Endometrium (tissue), 2 donors: Measurements from ENCODE around the gene SMAD5.
A peak's percentile ranks its signal among the peaks of the same experiment; 100 is the strongest.

ENCODE experiments used
- FAIRE-seq: peaks from 2 replicates; lab custom pipeline; 2012; peaks lifted over from hg19 to GRCh38; lab: Jason Lieb, UNC
- donor health status: control.
- donor health status: control.

SMAD5 gene

DNA sequence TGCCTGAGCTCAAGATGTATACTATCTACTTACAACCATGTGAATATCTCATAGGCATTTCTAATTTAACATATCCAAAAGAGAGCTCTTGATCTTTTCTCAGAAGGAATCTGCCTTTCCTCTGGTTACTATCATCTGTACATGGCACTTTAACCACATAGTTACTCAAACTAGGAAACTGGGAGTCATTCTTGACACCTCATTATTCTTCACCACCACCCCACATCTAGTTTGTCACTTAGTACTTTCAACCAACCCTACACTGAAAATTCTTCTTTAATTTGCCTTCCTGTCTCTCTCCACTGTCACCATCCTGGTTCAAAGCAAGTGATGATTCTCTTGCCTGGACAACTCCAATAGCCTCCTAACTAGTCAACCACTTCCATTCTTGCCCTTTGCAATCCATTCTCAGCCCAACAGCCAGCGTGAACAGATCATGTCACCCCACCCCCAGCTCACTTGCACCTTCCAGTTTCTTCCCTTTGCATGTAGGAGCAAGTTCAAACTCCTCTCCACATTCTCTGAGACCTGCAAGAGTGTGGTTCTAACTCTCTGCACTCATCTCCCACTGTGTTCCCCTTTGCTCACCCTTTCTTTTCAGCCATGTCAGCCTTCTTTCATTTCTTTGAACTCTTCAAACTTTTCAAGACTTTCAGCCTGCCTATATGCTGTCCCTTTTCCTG is 17.3 kb upstream of the SMAD5 start:
- no peak for FAIRE-seq

DNA sequence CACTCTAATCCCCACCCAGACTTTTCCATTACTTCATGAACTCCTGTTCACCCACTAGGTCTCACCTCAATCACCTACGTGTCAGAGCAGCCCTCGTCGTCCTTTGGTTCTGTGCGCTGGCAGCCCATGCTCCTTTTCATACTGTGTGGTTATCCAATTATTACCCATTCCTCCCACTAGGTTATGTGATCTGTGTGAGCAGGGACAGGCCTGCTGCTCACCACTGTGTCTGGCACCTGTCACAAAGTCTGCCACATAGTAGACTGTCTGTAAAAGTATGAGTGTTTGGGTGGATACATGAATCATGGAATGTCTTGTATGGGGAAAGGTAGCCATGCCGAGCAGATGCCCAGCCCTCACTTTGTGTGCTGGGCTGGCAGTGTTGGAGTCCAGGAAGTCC is 12.1 kb upstream of the SMAD5 start:
- FAIRE-seq, result no peak

DNA sequence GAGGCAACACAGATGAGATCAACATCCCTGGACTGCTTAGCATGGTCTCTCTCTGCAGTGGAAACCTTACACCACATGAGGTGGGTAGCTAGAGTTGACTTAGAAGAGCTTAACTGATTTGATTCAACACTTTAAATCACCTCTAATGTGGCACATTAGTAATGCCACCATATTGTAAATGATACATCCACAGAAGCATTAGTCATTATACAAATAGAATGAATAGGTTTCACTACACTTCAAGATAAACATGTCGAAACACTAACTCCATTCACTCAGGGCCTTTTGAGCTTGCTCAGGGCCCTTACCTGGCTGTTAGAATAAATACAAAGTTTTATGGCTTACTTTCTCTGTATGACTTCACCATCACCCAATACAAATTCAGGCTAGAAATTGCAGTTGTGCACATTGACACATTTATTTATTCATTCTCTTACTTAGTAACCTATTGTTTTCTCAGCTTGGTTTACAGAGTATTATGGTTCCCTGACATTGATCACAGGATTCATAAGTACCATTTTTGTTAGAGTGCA is 9.3 kb upstream of the SMAD5 start:
- no peak for FAIRE-seq

DNA sequence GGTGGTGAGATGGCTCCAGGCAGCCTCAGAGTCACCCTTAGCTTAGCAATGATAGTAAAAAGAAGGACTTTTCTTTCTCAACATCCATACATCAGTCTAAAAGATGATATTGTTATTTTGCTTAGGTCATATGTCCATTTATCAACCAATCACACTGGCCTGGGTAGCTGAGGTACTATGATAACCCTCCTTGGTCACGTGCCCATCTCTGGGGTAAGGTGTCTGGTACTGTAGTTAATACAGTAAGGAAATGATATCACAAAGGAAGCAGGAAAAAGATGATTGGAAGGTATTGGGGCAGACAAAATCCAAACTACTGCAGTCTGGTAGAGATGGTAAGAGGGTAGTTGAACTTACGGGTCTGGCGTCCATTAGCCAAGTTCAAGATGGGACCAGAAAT is 5.1 kb upstream of the SMAD5 start:
- FAIRE-seq, result no peak

DNA sequence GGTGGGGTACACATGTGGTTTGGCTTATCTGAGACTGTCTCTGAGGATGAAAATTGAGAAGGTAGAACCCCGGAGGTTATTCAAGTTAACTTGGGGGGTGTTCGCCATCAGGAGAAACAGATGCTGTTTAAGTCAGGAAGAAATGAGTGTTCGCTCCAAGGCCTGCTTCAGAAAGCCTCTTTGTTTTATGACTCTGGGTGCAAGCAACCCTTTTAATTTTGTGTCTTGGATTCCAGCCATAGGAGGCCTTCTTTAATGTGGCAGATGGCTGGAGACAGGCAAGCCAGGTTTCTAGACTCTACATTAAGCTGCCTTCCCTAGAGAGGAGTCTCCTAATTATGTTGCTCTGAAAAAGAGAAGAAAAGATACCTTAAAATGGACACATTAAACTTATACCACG is 4.2 kb upstream of the SMAD5 start:
- peak; percentile 15 for FAIRE-seq

DNA sequence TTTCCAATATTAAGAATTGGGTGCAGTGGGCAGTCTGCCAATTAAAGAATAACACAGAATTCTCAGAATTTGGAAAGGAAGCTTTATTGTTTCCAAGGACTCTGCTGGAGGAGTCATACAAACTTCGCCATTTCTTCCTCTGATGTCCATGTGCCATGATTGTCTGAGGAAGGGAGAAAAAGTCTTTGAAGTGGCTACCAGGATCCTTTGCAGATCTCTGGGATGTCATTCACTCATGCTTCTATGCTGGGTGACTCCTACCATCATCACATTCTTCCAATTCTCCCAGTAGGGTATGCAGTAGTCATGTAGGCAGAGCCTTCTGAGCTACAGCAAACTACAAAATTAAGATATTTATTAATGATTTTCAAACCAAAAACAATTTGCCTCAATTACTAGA is 3.2 kb upstream of the SMAD5 start:
- FAIRE-seq, result no peak

DNA sequence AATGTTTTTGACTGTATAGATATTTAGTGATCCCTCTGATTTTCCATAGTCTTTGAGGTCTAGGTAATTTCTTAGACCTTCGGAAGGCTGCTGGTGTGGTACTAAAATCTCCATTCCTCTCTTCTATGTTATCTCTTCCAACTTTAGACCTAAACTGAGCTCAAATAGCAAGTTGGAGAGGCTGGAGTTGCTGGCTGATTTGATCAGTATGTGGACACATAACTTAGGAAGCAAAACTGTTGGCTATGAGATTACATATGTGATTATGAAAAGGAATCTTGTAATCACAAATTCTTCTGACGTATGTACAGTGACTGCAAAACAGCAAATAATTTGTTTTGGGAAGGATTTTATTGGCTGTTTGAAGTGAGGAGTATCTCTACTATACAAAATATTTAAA is 2.1 kb upstream of the SMAD5 start:
- FAIRE-seq, result no peak

DNA sequence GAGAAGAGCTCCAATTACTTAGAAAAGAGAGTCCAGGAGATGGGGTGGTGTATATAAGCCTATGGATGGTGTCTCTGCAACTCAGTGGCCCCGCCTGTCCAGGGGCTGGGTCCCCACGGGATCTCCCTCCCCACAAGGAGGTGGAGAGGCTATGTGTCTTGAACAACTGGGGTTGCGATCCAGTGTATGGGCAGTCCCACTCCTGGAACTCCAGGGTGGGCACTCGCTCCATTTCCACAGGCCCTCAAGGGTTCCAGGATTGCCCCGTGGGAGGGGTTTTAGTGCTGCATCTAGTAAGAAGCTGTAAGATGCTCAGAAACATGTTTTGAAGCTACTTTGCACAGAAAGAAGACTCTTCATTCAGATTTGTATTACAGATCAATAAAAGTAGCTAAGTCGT is 558 bp upstream of the SMAD5 start:
- no peak for FAIRE-seq

DNA sequence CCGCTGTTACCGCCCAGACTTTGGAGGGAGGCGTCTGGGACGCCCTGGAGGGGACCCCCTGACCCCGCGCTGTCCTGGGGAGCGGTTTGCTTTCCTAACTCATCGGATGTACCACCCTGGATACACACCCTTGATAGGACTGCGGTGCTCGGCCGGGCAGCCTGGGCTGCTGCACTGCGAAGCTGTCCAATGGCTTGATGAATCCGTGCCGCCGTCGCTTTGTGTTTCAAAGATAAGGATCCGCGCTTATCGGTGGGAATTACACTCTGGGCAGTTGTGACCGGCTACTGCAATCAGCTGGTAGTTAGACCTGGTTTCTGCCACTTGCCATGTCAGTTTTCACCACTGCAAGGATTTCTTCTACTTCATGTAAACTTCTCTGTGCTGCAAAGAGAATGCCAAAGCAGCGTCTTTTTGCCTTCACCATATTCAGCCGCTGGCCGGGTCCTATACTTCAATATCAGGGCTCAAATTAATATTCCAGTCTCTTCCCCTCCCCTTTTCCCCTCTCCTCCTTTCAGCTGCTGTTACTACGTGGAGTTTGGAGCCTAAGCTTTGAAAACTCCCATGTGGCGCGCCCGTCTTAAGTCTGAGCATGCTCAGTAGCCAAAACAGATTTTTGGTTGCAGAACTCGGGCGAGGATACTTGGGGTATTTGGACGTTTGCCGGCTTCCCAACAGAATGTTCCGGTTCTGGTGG is 727 bp downstream of the SMAD5 start:
- no peak for FAIRE-seq

DNA sequence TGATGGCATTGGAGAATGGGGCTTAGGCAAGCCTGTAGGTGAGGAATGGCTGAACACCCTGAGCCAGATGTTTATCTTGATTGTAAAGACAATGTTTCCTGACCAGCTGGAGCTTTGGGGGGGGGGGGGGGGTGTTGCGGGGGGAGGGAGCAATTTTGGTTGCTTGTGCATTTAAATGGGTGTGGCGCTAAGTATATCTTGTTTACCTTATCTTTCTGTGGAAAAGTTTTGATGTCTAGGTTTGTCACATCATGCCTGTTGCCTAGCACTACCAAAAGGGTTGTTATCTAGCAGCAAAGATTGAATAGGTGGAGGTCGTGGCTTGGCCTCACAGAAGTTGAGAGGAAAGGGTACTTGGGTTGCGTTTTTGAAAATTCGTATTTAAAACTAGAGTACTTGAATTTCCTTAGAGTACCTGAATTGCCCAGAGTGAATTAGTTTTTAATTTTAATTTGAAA is 1.3 kb downstream of the SMAD5 start:
- no peak for FAIRE-seq

DNA sequence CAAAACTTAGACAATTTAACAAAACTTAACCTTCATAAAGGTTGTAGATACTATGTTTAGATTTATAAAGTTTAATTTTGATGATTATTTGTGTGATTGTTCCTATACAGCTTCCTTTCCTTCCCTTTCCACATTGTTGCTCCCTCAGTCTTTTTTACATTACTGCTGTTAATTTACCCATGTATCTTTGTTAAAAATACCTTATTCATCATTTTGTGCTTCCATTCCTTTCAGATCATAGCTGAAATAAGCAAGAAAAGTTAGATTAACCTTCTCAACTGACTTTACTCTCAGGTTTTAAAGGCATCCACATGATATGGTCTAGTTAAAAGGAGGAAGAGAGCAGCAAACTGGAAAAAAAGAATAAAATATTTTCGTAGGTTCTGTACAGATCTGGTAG is 2.0 kb downstream of the SMAD5 start:
- no peak for FAIRE-seq

DNA sequence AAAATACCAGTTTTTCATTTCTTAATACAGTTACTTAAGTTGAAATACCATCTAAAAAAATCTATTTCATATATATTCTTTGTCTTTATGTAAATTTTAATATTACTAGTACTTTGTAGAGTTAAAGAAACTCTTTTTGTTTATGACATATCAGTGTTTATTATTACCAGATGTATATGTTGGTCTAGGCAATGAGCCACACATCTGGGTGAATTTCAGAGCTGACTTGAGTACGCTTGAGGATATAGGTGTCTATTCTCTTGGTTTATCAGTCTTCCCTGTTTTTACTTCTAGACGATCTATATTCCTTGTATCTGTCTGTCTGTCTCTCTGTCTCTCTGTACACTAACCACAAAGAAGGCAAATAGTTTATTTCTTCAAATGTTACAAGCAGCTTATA is 2.9 kb downstream of the SMAD5 start:
- FAIRE-seq, result no peak

DNA sequence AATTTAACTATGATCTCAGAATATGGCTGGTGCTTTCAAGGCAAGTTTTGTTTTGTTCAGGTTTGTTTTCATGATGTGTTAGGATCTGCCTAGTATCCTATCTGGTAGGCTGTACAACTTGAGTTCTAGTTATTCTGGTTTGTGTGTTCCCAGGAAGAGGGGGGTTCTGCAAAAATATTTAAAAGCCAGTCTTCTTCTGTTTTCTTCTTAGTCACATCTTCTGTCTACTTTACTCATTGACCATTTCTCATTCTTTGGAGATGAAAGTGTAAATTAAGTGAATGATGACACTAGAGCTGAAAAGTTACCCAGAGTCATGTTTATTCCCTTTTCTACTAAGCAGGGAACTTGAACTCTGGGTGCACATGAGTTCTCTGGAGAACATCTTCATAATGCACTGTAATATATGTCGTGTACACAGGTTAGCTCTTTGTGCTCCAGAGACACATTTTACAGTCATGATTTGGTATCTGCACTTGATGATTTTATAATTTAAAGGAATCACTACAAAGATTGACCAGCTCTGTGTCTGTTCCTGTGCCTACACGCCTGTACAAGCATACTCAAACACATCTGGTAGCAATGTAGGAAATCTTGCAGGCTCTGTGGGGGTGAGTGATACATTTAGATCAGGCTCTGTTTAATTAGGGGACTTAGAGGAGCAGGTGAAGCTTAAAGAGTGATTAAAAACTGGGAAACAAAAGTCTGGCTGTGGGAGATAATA is 5.0 kb downstream of the SMAD5 start:
- FAIRE-seq, result no peak

DNA sequence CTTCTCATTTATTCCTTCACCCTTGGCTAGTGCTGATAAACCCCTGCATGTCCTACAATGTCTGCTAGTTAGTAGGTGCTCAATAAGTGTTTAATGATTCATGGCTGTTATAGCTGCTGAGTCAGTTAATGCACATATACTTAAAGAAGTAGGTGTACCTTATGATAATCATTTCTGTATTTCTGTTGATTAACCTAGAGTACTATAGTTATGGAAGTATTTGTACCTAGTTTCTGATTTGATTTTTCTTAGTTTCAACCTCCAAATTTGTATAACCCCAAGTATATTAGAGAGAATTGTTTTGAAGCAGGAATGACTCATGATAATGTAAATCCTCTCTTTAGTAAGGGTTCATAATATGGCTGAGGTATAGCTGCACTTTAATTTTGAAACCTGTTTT is 8.9 kb downstream of the SMAD5 start:
- FAIRE-seq, result no peak

DNA sequence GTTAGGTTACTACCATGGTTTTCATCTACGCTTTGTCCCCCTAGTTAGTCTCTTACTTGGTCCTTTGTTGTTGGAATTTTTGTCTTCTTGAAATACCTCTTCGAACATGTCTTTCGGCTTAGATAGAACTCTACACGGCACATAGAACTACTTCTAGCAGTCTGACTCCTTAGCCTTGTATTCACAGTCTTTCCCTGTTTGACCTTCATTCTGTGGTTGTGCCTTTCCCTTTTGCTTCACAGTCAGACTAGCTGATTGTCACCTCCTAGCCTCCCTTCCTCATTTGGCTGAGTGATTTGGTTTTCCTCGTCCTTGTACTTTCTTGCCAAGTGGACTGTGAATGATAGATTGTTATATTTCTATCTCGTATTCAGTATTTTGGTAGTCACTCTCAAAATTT is 10.7 kb downstream of the SMAD5 start:
- FAIRE-seq, result no peak

DNA sequence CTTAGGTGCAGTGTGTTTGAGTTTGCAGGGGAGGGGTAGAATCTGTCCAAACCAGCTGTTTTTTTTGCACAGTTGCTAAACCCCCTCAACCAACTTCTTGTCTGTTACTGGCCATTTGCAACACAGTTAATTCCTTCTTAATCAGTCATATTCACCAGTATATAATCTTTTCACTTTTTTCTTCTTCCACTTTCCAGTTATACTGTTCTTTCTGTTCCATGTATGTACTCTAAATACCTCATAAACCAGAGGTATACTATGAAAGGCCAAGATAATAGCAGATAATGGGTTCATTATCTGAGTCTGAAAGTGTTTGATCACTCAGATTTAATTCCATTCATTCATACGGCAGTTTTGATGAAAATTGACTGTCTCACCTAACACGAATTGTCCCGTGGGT is 11.1 kb downstream of the SMAD5 start:
- FAIRE-seq, result no peak

DNA sequence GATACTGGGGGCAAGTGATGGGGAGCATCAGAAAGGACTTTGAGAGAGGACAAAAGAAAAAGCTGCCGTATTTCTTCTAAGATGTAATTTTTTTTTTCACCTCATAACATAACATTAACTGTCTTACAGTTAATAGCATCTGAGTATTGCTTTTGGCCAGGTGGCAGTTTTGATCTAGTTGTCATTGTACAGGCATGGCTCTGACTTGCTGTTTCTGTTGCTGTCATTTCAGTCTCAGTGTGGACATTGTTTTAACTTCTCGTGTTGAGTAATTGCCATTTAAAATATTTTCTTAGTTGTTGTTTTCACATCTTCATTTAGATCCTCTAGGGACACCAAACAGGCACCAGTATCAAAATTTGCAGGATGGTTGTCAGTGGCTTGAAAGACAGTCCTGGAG is 12.4 kb downstream of the SMAD5 start:
- no peak for FAIRE-seq

DNA sequence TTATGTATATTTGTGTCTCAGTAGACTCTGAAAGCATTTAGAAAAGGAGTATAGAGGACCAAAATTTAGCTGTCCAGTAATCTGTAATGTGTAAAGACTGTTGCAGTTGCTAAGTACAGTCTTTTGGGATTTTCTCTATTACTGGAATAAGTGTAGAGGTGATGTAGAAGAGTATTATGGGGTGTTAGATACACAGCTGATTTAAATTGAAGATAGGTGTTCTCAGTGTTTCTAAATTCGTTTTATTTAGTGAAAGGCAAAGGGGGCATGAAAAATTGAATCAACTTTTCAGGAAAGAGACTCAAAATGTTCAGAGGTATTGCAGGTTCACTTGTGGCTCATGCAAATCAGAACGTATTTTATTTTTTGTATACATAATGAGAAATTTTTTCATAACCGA is 13.6 kb downstream of the SMAD5 start:
- no peak for FAIRE-seq

DNA sequence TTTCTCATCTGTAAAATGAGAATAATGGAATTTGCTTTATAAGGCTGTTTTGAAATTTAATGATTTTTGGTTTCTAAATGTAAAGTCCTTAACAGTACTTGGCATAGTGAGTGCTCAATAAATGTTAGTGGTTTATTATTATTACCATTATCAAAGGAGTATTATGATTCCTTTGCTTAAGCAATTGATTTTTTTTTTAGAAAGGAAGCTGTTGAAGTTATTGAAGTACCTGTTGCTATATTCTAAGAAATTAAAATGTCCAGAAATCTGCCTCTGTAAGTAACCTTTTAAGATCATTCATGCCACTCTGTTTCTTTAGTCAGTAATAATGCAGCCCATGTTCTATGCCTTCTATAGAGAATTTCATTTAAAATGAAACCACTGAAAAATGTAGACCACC is 15.0 kb downstream of the SMAD5 start:
- FAIRE-seq, result no peak

DNA sequence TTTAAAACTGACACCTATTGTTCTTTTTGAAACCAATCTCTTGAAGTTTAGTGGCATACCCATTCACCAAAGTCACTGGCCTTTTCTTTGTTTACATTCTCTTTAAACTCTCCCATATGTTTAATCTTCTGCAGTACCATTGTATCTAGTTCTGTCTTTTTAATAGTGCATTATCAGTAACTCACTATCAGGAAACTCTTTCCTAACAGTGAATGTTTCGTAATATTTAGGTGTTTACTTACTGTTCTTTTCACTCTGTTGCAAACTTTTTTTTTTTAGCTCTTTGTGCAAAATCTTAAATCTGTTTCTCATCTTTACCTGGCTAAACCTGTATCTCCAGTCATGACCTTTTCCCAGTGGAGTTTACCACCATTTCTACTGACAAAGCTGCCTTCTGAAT is 17.2 kb downstream of the SMAD5 start:
- FAIRE-seq, result no peak

DNA sequence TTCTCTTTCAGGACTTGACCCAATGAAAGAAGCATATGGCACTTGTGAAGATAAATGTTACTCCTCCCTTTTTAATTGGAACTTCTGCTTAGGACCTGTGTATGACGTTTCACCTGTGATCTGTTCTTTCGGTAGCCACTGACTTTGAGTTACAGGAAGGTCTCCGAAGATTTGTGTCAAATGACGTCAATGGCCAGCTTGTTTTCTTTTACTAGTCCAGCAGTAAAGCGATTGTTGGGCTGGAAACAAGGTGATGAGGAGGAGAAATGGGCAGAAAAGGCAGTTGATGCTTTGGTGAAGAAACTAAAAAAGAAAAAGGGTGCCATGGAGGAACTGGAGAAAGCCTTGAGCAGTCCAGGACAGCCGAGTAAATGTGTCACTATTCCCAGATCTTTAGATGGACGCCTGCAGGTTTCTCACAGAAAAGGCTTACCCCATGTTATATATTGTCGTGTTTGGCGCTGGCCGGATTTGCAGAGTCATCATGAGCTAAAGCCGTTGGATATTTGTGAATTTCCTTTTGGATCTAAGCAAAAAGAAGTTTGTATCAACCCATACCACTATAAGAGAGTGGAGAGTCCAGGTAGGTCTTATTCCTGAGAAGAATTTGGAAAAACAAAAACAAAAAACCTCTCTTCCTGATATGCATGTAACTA is 21.1 kb downstream of the SMAD5 start:
- FAIRE-seq, result no peak

DNA sequence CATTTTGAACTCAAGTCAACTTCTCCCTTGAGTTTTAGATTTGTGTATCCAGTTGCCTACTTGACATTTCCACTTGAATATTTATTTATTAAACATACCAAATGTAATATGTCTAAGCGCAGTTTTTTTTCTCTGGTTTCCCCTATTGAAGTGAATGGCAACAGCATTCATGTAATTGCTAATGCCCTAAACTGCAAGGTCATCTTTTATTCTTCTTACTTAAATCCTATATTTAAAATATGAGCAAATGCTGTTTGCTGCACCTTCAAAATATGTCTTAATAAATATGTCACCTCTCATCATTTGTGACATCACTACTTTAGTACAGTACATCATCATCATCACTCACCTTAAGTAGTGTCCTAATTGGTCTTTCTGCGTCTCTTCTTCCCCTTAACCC is 22.4 kb downstream of the SMAD5 start:
- FAIRE-seq, result no peak

DNA sequence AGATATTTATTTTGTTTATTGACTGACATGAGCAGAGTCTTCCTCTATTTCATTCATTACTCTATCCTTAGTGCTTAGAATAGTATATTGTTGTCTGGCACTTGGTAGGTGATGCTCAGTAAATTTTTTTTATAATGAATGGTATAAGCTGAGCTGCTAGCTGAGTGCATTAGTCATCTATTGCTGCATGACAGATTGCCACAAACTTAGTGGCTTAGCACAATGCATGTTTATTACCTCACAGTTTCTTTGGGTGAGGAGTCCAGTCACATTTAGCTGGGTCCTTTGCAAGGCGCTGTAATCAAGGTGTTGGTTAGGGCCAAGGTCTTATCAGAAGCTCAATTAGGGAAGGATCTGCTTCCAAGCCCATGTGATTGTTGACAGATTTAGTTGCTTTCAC is 23.1 kb downstream of the SMAD5 start:
- FAIRE-seq, result no peak
